ENCODE measurements around the gene REL. TPM values are rescaled to one million over a fixed set of nuclear protein-coding genes. Genes with fewer than 3 reads are reported as not detected.
A peak's percentile ranks its signal among the peaks of the same experiment; 100 is the strongest.

Gene REL
- total and polyA plus RNA-seq, 4 experiments from 2014 or later = 3.8 to 28.0 (median 19.4) TPM

DNA sequence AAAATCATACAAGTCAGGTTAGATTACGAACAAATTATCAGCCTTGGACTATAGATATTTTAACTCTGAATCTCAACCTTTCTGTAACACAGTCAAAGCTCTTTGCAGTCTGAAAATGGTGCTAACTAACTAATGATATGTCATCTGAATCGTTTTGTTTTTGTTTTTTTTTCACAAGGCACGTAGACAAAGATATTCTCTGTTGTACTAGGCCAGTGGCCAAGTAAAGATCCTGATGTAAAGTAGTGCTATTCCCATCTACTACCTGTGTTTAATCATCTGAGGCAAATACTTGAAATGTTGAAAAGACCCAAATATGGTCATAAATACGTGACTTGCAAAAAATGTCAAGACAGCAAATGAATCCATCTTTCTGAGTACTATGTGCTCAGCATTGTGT lies 65.7 kb downstream of the REL start:
- Mint-ChIP-seq H3K4me3 (no peak overlapping the region), H3K36me3 (peaks cover 4 to 18% of the 10 kb centered on the region in 2 donors), H3K4me1 (peaks cover 4 to 17% (median 11%) of the 10 kb centered on the region in 4 donors), H3K9me3 (no peaks in the 10 kb centered on the region), H3K27ac (peak overlapping the region in 2 of 7 donors; percentile 10 to 64), H3K27me3 (no peaks in the 10 kb centered on the region)
- no peak overlapping the region for H3K27ac ChIP-seq (ENCODE audit: low read depth, low read length)
- no peak for DNase-seq
- no peaks in the 10 kb centered on the region for H3K27me3 ChIP-seq (ENCODE audit: insufficient read depth, low read length)
- CTCF ChIA-PET (ENCODE audit: partially characterized antibody) = no interaction called here
- no peaks in the 10 kb centered on the region for H3K36me3 ChIP-seq (ENCODE audit: insufficient read depth, low read length)
- intact Hi-C loops (cut with micrococcal nuclease) = no loop called here
- POLR2A ChIA-PET (ENCODE audit: partially characterized antibody) = interaction anchor here (0.6 to 1.7 kb wide), 3 partner anchors 10 to 72 kb away, joined by 3 to 4 read pairs (median 3); no protein-coding TSS in a partner anchor
- H3K9me3 ChIP-seq (ENCODE audit: control insufficient read depth in 1 of 2, low read length in 2 of 2) = no peaks in the 10 kb centered on the region
- H3K4me3 ChIP-seq (ENCODE audit: low read length in 2 of 2) = no peak overlapping the region
- peaks cover 12% of the 10 kb centered on the region for H3K4me1 ChIP-seq (ENCODE audit: insufficient read depth, low read length)

- Mint-ChIP-seq H3K4me1 (peaks cover 4 to 17% (median 11%) of the 10 kb centered on the region in 4 donors), H3K27ac (peak overlapping the region in 1 of 7 donors; percentile 46), H3K36me3 (peaks cover 8 to 19% of the 10 kb centered on the region in 2 donors), H3K4me3 (no peak overlapping the region), H3K9me3 (no peaks in the 10 kb centered on the region), H3K27me3 (no peaks in the 10 kb centered on the region)
- H3K27ac ChIP-seq (ENCODE audit: low read depth, low read length) = no peak overlapping the region
- ChIA-PET CTCF (ENCODE audit: partially characterized antibody) (no interaction called here), POLR2A (ENCODE audit: partially characterized antibody) (interaction anchor here (1.7 kb wide), 1 partner anchor 10 kb away, joined by 3 read pairs; no protein-coding TSS in a partner anchor)
- H3K27me3 ChIP-seq (ENCODE audit: insufficient read depth, low read length) = no peaks in the 10 kb centered on the region
- no peaks in the 10 kb centered on the region for H3K9me3 ChIP-seq (ENCODE audit: control insufficient read depth in 1 of 2, low read length in 2 of 2)
- H3K36me3 ChIP-seq (ENCODE audit: insufficient read depth, low read length) = no peaks in the 10 kb centered on the region
- intact Hi-C loops (cut with micrococcal nuclease) = no loop called here
- no peak for DNase-seq
- H3K4me1 ChIP-seq (ENCODE audit: insufficient read depth, low read length) = peaks cover 12% of the 10 kb centered on the region
- H3K4me3 ChIP-seq (ENCODE audit: low read length in 2 of 2) = no peak overlapping the region
These were observed 66.8 kb downstream of the REL start for GRCh38 chr2:60948161-60948560.

DNA sequence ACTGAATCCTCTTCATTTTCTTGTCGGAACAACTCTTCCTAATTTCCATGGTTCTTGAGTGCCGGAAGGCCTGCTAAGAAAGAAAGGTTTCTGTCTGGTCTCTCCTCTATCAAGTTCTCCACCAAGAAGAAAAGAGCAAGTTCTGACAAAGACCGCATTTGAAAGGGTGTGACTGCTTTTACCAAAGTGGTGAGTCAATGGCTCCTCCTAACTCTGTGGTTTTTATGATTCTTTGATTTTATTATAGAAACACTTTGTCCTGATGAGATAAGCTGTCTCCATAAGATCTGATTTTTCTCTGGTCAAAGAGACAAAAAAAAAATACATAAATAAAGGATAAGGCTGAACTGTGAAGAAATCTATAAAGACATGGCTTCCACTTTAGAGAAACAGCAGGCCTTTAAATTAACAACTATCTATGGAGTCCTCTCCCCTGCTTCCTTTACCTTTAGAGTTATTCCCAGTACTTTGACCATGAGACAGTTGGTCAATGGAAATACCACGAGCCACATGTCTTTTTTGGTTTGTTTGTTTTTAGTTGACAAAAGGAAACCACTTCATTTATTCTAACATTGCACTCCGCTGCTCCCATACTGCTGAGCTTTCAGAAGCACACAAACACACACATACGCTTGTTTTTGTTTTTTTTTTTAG lies 67.7 kb downstream of the REL start:
- no peaks in the 10 kb centered on the region for H3K9me3 ChIP-seq (ENCODE audit: control insufficient read depth in 1 of 2, low read length in 2 of 2)
- Mint-ChIP-seq H3K4me1 (peaks cover 4 to 17% (median 11%) of the 10 kb centered on the region in 4 donors), H3K36me3 (peaks cover 16 to 26% of the 10 kb centered on the region in 2 donors), H3K27ac (peak overlapping the region in 3 of 7 donors; percentile 48 to 55 (median 48)), H3K9me3 (no peaks in the 10 kb centered on the region), H3K27me3 (no peaks in the 10 kb centered on the region), H3K4me3 (peak overlapping the region in 1 of 8 donors; percentile 20)
- POLR2A ChIA-PET (ENCODE audit: partially characterized antibody) = no interaction called here
- intact Hi-C loops (cut with micrococcal nuclease) = no loop called here
- H3K4me3 ChIP-seq (ENCODE audit: low read length in 2 of 2) = no peak overlapping the region
- no peaks in the 10 kb centered on the region for H3K27me3 ChIP-seq (ENCODE audit: insufficient read depth, low read length)
- H3K27ac ChIP-seq (ENCODE audit: low read depth, low read length) = no peak overlapping the region
- DNase-seq = no peak
- peaks cover 12% of the 10 kb centered on the region for H3K4me1 ChIP-seq (ENCODE audit: insufficient read depth, low read length)
- CTCF ChIA-PET (ENCODE audit: partially characterized antibody) = no interaction called here
- no peaks in the 10 kb centered on the region for H3K36me3 ChIP-seq (ENCODE audit: insufficient read depth, low read length)

DNA sequence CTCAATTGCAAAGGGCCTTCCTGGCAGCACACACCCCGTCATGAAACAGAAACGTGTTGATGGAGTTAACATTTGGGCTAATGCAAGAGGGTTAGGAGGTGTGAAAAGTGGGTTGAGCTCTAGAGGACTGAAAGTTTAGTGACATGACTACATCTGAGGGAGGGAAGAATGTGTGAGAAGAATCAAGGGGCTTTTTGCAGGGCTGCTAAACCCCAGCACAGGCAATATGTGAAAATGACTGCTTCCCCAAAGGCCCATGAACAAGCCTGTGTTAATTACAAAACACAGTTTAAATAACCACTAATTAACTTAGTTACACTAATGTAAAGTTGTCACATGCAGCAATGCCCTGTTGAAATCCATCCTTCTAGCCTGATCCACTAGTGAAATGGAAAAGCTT lies 72.8 kb downstream of the REL start:
- Histone ChIP-seq H3K4me3 (ENCODE audit: low read length in 2 of 2) (no peak overlapping the region), H3K9me3 (ENCODE audit: control insufficient read depth in 1 of 2, low read length in 2 of 2) (no peaks in the 10 kb centered on the region), H3K27ac (ENCODE audit: low read depth, low read length) (no peak overlapping the region), H3K4me1 (ENCODE audit: insufficient read depth, low read length) (peaks cover 3% of the 10 kb centered on the region), H3K27me3 (ENCODE audit: insufficient read depth, low read length) (no peaks in the 10 kb centered on the region), H3K36me3 (ENCODE audit: insufficient read depth, low read length) (no peaks in the 10 kb centered on the region)
- Mint-ChIP-seq H3K4me1 (peaks cover 1 to 4% (median 2%) of the 10 kb centered on the region in 4 donors), H3K9me3 (no peaks in the 10 kb centered on the region), H3K27ac (peak overlapping the region in 1 of 7 donors; percentile 78), H3K27me3 (no peaks in the 10 kb centered on the region), H3K36me3 (peaks cover 21 to 23% of the 10 kb centered on the region in 2 donors), H3K4me3 (no peak overlapping the region)
- intact Hi-C loops (cut with micrococcal nuclease) = no loop called here
- CTCF ChIA-PET (ENCODE audit: partially characterized antibody) = interaction anchor here (1.6 kb wide), 1 partner anchor 45 kb away, joined by 3 read pairs; no protein-coding TSS in a partner anchor
- POLR2A ChIA-PET (ENCODE audit: partially characterized antibody) = interaction anchor here (1.4 kb wide), 1 partner anchor 10 kb away, joined by 4 read pairs; no protein-coding TSS in a partner anchor
- no peak for DNase-seq

DNA sequence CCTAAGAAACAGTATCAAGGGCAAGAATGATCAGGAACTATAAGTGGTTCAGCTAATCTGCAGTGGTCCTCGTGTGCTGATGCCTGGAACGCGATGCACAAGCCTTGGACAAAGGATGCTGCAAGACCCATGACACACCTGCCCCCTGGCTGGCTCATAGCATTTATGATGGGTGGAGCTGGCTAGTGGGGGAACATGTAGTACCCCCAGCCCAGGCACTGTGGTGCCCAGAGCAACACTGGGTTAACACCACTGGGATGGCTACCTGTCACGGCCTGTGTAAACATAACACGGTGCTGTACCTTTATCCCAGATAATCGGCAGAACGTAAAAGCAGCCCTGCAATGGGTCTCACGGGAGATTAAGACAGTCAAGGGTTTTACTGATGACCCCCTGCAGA lies 75.8 kb downstream of the REL start:
- POLR2A ChIA-PET (ENCODE audit: partially characterized antibody) = no interaction called here
- DNase-seq = no peak
- H3K4me1 Mint-ChIP-seq = no peaks in the 10 kb centered on the region
- no peak overlapping the region for H3K4me3 Mint-ChIP-seq
- Histone ChIP-seq H3K27ac (ENCODE audit: low read depth, low read length) (no peak overlapping the region), H3K4me1 (ENCODE audit: insufficient read depth, low read length) (no peaks in the 10 kb centered on the region), H3K4me3 (ENCODE audit: low read length in 2 of 2) (no peak overlapping the region), H3K36me3 (ENCODE audit: insufficient read depth, low read length) (no peaks in the 10 kb centered on the region), H3K9me3 (ENCODE audit: control insufficient read depth in 1 of 2, low read length in 2 of 2) (no peaks in the 10 kb centered on the region), H3K27me3 (ENCODE audit: insufficient read depth, low read length) (no peaks in the 10 kb centered on the region)
- no peak overlapping the region for H3K27ac Mint-ChIP-seq
- no peaks in the 10 kb centered on the region for H3K27me3 Mint-ChIP-seq
- H3K9me3 Mint-ChIP-seq = no peaks in the 10 kb centered on the region
- H3K36me3 Mint-ChIP-seq = peaks cover 21 to 25% of the 10 kb centered on the region in 2 donors
- intact Hi-C loops (cut with micrococcal nuclease) = no loop called here
- CTCF ChIA-PET (ENCODE audit: partially characterized antibody) = interaction anchor here (1.3 kb wide), 1 partner anchor 15 kb away, joined by 3 read pairs; no protein-coding TSS in a partner anchor

GRCh38 chr2:60957643-60958042 lies 76.3 kb downstream of the REL start:
- Histone ChIP-seq H3K36me3 (ENCODE audit: insufficient read depth, low read length) (no peaks in the 10 kb centered on the region), H3K4me3 (ENCODE audit: low read length in 2 of 2) (no peak overlapping the region), H3K4me1 (ENCODE audit: insufficient read depth, low read length) (no peaks in the 10 kb centered on the region), H3K27me3 (ENCODE audit: insufficient read depth, low read length) (no peaks in the 10 kb centered on the region), H3K9me3 (ENCODE audit: control insufficient read depth in 1 of 2, low read length in 2 of 2) (no peaks in the 10 kb centered on the region), H3K27ac (ENCODE audit: low read depth, low read length) (no peak overlapping the region)
- peaks cover 21 to 25% of the 10 kb centered on the region in 2 donors for H3K36me3 Mint-ChIP-seq
- POLR2A ChIA-PET (ENCODE audit: partially characterized antibody) = interaction anchor here (0.9 kb wide), 1 partner anchor 10 kb away, joined by 3 read pairs; no protein-coding TSS in a partner anchor
- DNase-seq = no peak
- H3K4me3 Mint-ChIP-seq = no peak overlapping the region
- intact Hi-C loops (cut with micrococcal nuclease) = no loop called here
- no peak overlapping the region for H3K27ac Mint-ChIP-seq
- no peaks in the 10 kb centered on the region for H3K9me3 Mint-ChIP-seq
- H3K27me3 Mint-ChIP-seq = no peaks in the 10 kb centered on the region
- H3K4me1 Mint-ChIP-seq = peaks cover 0 to under 1% (median 0%) of the 10 kb centered on the region in 4 donors
- CTCF ChIA-PET (ENCODE audit: partially characterized antibody) = no interaction called here

- H3K27ac ChIP-seq (ENCODE audit: low read depth, low read length) = no peak overlapping the region
- Mint-ChIP-seq H3K9me3 (no peaks in the 10 kb centered on the region), H3K27ac (no peak overlapping the region), H3K27me3 (no peaks in the 10 kb centered on the region), H3K4me3 (no peak overlapping the region), H3K36me3 (peaks cover 15 to 20% of the 10 kb centered on the region in 2 donors), H3K4me1 (peaks cover 0 to 3% (median 1%) of the 10 kb centered on the region in 4 donors)
- ChIA-PET CTCF (ENCODE audit: partially characterized antibody) (no interaction called here), POLR2A (ENCODE audit: partially characterized antibody) (interaction anchor here (0.9 kb wide), 1 partner anchor 11 kb away, joined by 3 read pairs; no protein-coding TSS in a partner anchor)
- no peaks in the 10 kb centered on the region for H3K36me3 ChIP-seq (ENCODE audit: insufficient read depth, low read length)
- no peaks in the 10 kb centered on the region for H3K4me1 ChIP-seq (ENCODE audit: insufficient read depth, low read length)
- H3K9me3 ChIP-seq (ENCODE audit: control insufficient read depth in 1 of 2, low read length in 2 of 2) = no peaks in the 10 kb centered on the region
- H3K4me3 ChIP-seq (ENCODE audit: low read length in 2 of 2) = no peak overlapping the region
- DNase-seq = no peak
- no peaks in the 10 kb centered on the region for H3K27me3 ChIP-seq (ENCODE audit: insufficient read depth, low read length)
- intact Hi-C loops (cut with micrococcal nuclease) = no loop called here
These were observed 77.0 kb downstream of the REL start for GRCh38 chr2:60958361-60958760.

Data from CD4-positive, alpha-beta memory T cell (primary cell).